MCF 10A (cell line): ENCODE results near the gene SESTD1. TPM values are rescaled to one million over a fixed set of nuclear protein-coding genes. Genes with fewer than 3 reads are reported as not detected.

Experiments
- BruUV-seq: library from RNA; stranded (reverse); fragments of 400-500 nt; replicated peaks from 2 replicates; lab custom pipeline; 2021; lab: Mats Ljungman, UMichigan
- CTCF ChIA-PET: fragments of 300-600 bp; sonication (Branson Sonifier 250); formaldehyde crosslinking; extraction: SDS; loops from one replicate; lab custom pipeline; 2021; ENCODE audit warnings: antibody characterized with exemption, inconsistent platforms; lab: Yijun Ruan, JAX
- POLR2A ChIA-PET: fragments of 300-600, 350-650 bp; sonication (Branson Sonifier 250); formaldehyde crosslinking; extraction: SDS; loops from one replicate; lab custom pipeline; 2020; ENCODE audit warnings: antibody characterized with exemption, inconsistent platforms; lab: Yijun Ruan, JAX
- DNase-seq: peaks from one replicate; pipeline ENCODE4 v3.0.0-alpha.2; 2018; ENCODE audit not compliant: unreplicated experiment
- H3K27ac Mint-ChIP-seq: one replicate; pipeline ENCODE4 v1.8.0; 2022; ENCODE audit warnings: mild to moderate bottlenecking, low read depth, mixed read lengths; ENCODE audit not compliant: unreplicated experiment
- H3K27me3 Mint-ChIP-seq: one replicate; pipeline ENCODE4 v1.8.0; 2022; ENCODE audit warnings: mixed read lengths; ENCODE audit not compliant: insufficient read depth, unreplicated experiment
- H3K36me3 Mint-ChIP-seq: one replicate; pipeline ENCODE4 v1.8.0; 2022; ENCODE audit warnings: mild to moderate bottlenecking, moderate library complexity, mixed read lengths; ENCODE audit not compliant: insufficient read depth, unreplicated experiment
- H3K4me1 Mint-ChIP-seq: one replicate; pipeline ENCODE4 v1.8.0; 2022; ENCODE audit warnings: mixed read lengths; ENCODE audit not compliant: insufficient read depth, unreplicated experiment
- H3K4me3 Mint-ChIP-seq: one replicate; pipeline ENCODE4 v1.8.0; 2022; ENCODE audit warnings: mild to moderate bottlenecking, moderate library complexity, mixed read lengths; ENCODE audit not compliant: unreplicated experiment
- H3K9me3 Mint-ChIP-seq: one replicate; pipeline ENCODE4 v1.8.0; 2022; ENCODE audit warnings: mixed read lengths; ENCODE audit not compliant: unreplicated experiment
- intact Hi-C: fragments of 100-400 bp; cut with micrococcal nuclease; formaldehyde crosslinking; loops from 2 replicates; pipeline ENCODE4 v1.14.1; 2022
- total RNA-seq: library from RNA; stranded (reverse); gene quantifications from 2 replicates; pipeline ENCODE4 v1.2.3, GENCODE V29; 2022
- TF ChIP-seq, protein P1 (sequence below): fragments of 200-600 bp; IDR thresholded peaks from one replicate; pipeline ENCODE4 v1.8.0; 2022; ENCODE audit warnings: antibody characterized with exemption, mild to moderate bottlenecking; ENCODE audit not compliant: unreplicated experiment

Gene SESTD1
- total RNA-seq, 1 experiment from 2014 or later, result 43.0 TPM

DNA sequence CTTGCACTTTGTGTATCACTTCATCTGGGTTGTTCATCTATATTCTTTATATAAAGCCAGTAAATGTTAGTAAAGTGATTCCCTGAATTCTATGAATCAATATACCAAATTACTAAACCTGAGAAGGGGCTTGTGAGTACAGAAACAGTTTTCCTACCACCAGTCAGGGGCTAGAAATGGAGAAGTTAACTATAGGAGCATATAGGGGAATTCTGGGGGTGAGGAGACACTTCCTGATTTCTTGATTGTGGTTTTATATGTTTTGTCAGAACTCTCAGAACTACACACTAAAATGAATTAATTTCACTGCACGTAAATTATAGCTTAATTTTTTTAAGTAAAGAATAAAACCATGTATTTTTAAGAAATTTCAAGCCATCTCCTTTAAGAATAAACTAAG, 93.7 kb downstream of the SESTD1 start:
- POLR2A ChIA-PET, result interaction anchor here (1.3 kb wide), 1 partner anchor 9 kb away, joined by 4 read pairs; no protein-coding TSS in a partner anchor
- Mint-ChIP-seq H3K4me1 (no peaks in the 10 kb centered on the region), H3K27ac (peak overlapping the region; percentile 64), H3K36me3 (peaks cover 38% of the 10 kb centered on the region), H3K4me3 (no peak overlapping the region), H3K27me3 (no peaks in the 10 kb centered on the region), H3K9me3 (no peaks in the 10 kb centered on the region)
- DNase-seq, result no peak
- TF ChIP-seq, protein P1, sequence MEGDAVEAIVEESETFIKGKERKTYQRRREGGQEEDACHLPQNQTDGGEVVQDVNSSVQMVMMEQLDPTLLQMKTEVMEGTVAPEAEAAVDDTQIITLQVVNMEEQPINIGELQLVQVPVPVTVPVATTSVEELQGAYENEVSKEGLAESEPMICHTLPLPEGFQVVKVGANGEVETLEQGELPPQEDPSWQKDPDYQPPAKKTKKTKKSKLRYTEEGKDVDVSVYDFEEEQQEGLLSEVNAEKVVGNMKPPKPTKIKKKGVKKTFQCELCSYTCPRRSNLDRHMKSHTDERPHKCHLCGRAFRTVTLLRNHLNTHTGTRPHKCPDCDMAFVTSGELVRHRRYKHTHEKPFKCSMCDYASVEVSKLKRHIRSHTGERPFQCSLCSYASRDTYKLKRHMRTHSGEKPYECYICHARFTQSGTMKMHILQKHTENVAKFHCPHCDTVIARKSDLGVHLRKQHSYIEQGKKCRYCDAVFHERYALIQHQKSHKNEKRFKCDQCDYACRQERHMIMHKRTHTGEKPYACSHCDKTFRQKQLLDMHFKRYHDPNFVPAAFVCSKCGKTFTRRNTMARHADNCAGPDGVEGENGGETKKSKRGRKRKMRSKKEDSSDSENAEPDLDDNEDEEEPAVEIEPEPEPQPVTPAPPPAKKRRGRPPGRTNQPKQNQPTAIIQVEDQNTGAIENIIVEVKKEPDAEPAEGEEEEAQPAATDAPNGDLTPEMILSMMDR, result no peak
- intact Hi-C loops, result no loop called here
- CTCF ChIA-PET, result no interaction called here
- BruUV-seq, result no TSS peak

DNA sequence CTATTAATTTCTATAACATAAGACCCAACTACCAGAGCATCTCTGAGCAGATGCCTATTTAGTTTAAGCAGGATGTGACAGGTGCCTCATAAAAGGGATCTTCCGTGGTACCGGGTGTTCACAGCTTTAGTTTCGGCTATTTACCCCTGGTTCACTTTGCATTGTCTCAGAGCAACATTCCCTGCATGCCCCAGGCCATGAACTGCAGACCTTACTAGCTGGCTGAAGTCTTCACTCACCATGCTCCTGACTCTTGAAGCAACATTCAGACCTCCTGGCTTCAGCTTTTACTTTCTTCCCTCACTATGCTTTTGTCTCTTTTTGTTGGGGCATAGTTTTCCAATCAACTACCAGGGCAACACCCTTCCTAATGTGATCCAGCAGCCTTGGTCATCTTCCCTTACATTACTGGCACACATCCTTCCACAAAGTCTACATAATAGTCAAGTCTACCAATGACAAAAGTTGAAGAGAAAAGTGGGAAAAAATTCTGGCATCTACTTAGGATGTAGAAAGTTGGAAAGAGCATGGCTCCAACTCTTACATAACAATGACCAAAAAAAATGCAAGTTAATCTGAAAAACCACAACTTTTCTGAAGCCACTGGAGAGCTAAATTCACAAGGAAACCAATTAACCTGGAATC, 99.2 kb downstream of the SESTD1 start:
- intact Hi-C loops, result no loop called here

DNA sequence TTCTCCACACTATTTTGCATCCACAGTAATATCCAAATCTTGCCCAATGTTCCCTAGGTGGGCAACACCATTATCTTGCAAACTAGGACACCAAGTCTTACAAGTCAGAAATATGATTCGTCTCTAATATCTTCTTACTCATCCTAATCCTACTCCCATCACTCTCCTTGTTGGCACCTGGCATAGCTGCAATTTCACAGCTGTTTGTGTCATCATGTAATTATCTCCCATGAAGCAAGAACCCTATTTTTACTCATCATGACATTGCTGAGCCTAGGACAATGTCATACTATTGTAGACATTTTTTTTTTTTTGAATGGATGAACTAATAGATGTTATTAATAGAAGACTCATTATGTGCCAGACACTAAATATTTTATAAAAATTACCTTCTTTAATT, 123.4 kb downstream of the SESTD1 start:
- DNase-seq, result peak; percentile 6
- no peaks in the 10 kb centered on the region for H3K4me1 Mint-ChIP-seq
- CTCF ChIA-PET, result interaction anchor here (0.8 kb wide), 1 partner anchor 12 kb away, joined by 3 read pairs; no protein-coding TSS in a partner anchor
- no peaks in the 10 kb centered on the region for H3K27me3 Mint-ChIP-seq
- no peak overlapping the region for H3K27ac Mint-ChIP-seq
- H3K4me3 Mint-ChIP-seq, result no peak overlapping the region
- no peaks in the 10 kb centered on the region for H3K9me3 Mint-ChIP-seq
- no TSS peak for BruUV-seq
- H3K36me3 Mint-ChIP-seq, result peaks cover 12% of the 10 kb centered on the region
- TF ChIP-seq, protein P1, result no peak
- intact Hi-C loops, result no loop called here
- POLR2A ChIA-PET, result no interaction called here

More for the DNA sequence above, 99.2 kb downstream of the SESTD1 start:
- no peak for DNase-seq
- CTCF ChIA-PET, result interaction anchor here (1.2 kb wide), 1 partner anchor 370 kb away, joined by 4 read pairs; no protein-coding TSS in a partner anchor
- Mint-ChIP-seq H3K36me3 (peaks cover 55% of the 10 kb centered on the region), H3K4me1 (no peaks in the 10 kb centered on the region), H3K27me3 (no peaks in the 10 kb centered on the region), H3K4me3 (no peak overlapping the region), H3K9me3 (no peaks in the 10 kb centered on the region), H3K27ac (no peak overlapping the region)
- POLR2A ChIA-PET, result no interaction called here
- TF ChIP-seq, protein P1, result no peak
- no TSS peak for BruUV-seq

DNA sequence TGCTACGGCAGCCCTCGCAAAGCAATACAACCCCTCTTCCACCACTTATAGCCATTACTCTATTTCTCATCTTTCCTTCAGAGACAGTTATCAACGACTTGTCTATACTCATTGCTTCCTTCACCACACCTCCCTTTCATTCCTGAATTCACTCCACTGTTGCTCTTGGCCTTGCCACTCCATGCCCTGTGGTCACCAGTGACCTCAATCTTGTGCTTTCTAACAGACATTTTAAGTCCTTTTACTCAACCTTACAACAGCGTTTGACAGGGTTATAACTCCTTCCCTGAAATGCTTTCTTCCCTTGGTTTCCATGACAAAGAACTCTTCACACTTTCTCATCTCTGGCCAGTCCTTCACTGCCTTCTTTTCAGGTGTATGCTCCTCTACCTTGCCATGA, 124.1 kb downstream of the SESTD1 start:
- H3K27ac Mint-ChIP-seq, result no peak overlapping the region
- intact Hi-C loops, result no loop called here
- BruUV-seq, result no TSS peak
- no peak overlapping the region for H3K4me3 Mint-ChIP-seq
- H3K4me1 Mint-ChIP-seq, result no peaks in the 10 kb centered on the region
- POLR2A ChIA-PET, result no interaction called here
- H3K27me3 Mint-ChIP-seq, result no peaks in the 10 kb centered on the region
- TF ChIP-seq, protein P1, result no peak
- DNase-seq, result no peak
- CTCF ChIA-PET, result no interaction called here
- no peaks in the 10 kb centered on the region for H3K9me3 Mint-ChIP-seq
- peaks cover 8% of the 10 kb centered on the region for H3K36me3 Mint-ChIP-seq
